Fibroblast of the aortic adventitia (primary cell): ENCODE measurements around the gene DNAJC5. TPM values are rescaled to one million over a fixed set of nuclear protein-coding genes. Genes with fewer than 3 reads are reported as not detected.

Experiments
- DNase-seq: peaks from one replicate; pipeline ENCODE4 v3.0.0-alpha.2; 2010; ENCODE audit warnings: low read depth
- H3K4me3 ChIP-seq: 2 replicates; pipeline ENCODE4 v1.5.1; 2011; ENCODE audit warnings: low read depth, mild to moderate bottlenecking, control low read depth, low read length, moderate library complexity
- CTCF ChIP-seq: IDR thresholded peaks from 2 replicates; pipeline ENCODE4 v1.5.1; 2011; ENCODE audit warnings: mild to moderate bottlenecking, low read length, control low read depth, inconsistent platforms; ENCODE audit not compliant: insufficient read depth
- total RNA-seq: library from RNA; depleted of rRNA; stranded (reverse); fragments of >200 nt; gene quantifications from 2 replicates; pipeline ENCODE4 v1.2.3, GENCODE V29; 2012; ENCODE audit warnings: low replicate concordance

The DNAJC5 gene
- total RNA-seq, 1 donor: 33.9 TPM

DNA sequence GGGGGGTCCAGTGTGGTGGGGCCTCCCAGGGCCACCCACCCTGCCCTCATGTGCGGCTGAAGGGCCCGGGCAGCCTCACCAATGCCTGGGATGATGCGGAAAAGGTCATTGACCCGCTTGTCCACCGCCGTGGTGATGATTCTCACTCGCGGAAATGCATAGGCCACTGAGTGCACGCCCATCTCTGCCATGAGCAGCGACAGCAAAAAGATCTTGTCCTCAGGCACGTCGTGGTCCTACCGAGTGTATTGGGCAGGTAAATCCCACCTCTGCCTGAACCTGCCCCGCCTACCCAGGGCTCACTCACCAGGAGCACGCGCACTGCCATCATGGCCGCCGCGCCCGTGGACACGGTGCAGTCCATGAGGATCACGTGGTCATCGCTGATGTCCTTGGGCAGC is 45.1 kb downstream of the DNAJC5 start:
- no peak overlapping the region for H3K4me3 ChIP-seq
- DNase-seq: no peak
- no peak for TF ChIP-seq CTCF

DNA sequence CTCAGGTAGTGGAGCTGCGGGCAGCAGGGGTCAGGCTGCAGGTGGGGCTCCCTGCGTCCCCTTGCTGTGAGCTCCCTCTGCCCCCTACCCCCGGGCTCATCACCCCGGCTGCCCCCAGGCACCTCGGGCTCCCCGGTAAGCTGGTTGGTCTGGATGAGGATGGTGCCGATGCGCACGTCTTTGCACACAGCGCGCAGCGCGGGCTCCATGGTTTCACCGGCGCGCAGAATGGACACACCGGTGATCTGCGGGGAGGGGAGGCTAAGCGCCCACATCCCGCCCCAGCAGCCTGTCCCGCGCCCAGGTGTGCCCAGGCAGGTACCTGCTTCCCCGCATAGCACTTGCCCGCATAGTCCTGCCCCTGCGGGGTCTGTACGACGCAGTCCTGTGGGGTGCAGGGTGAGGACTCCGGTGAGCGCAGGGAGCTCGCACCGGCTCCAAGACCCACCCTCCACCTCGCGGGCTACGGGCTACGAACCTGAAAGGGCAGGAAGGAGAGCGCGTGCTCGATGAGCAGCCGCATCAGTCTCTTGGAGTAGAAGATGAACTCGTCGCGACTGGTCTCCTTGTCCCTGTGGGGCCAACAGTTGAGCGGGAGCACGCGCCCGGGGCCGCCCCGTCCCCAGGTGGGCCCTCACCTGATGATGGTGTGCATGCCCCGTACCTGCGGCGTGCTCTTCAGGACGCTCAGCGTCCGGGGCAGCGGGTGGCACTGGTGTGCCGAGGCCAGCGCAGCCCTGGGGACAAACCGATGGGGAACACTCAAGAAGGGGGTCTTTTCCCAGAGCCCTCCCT is 45.7 kb downstream of the DNAJC5 start:
- TF ChIP-seq CTCF: no peak
- no peak for DNase-seq
- H3K4me3 ChIP-seq: no peak overlapping the region

DNA sequence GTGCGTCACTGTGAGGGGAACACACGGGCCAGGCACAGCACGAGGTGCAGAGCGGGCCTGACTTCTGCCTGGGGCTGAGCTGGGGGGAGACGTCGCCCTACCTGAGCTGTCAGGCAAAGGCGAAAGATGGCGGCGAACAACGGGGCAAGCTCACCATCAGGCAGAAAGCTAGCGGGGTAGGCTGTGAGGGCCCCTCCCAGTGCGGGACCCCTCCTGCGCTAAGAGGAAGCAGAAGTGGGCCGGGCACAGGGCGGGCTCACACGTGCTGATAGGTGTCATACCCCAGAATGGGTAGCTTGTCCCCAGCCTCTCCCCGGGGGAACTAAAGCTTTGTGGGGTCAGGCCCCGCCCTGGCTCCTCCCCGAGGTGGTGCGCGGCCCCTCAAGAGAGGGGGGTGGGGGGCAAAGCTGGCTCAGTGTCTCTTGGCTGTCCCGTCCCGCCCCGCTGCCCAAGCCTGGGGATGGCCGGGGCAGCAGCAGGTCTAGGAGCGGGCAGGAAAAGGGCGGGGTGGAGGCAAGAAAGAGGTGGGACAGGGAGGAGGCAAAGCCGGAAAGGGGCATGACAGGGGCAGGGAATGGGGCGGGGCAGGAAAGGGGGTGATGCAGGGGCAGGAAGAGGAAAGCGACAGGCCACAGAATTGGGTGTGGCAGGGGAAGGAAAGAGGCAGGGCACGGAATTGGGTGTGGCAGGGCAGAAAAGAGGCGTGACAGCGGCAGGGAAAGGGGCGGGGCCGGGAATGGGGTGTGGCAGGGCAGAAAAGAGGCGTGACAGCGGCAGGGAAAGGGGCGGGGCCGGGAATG is 46.6 kb downstream of the DNAJC5 start:
- H3K4me3 ChIP-seq: no peak overlapping the region
- no peak for DNase-seq

GRCh38 chr20:63942250-63942951 is 47.5 kb downstream of the DNAJC5 start:
- H3K4me3 ChIP-seq: no peak overlapping the region
- DNase-seq: no peak
- TF ChIP-seq CTCF: no peak

More for the DNA sequence above, 46.6 kb downstream of the DNAJC5 start:
- TF ChIP-seq CTCF: no peak

GRCh38 chr20:63942969-63943807 is 48.3 kb downstream of the DNAJC5 start:
- TF ChIP-seq CTCF: no peak
- DNase-seq: no peak
- H3K4me3 ChIP-seq: no peak overlapping the region

- no peak for DNase-seq
Measured at GRCh38 chr20:63943808-63944077, 48.8 kb downstream of the DNAJC5 start.

More at GRCh38 chr20:63943808-63944077, 48.8 kb downstream of the DNAJC5 start:
- no peak overlapping the region for H3K4me3 ChIP-seq
- no peak for TF ChIP-seq CTCF
